BLaER1 (cell line): ENCODE data around the gene NRAS.

Source experiments
- H3K27ac ChIP-seq: shearing (Covaris generic); formaldehyde crosslinking; 2 replicates; pipeline ENCODE4 v1.8.1; 2022
- H3K27me3 ChIP-seq: shearing (Covaris generic); formaldehyde crosslinking; 2 replicates; pipeline ENCODE4 v1.8.1; 2022
- H3K36me3 ChIP-seq: shearing (Covaris generic); formaldehyde crosslinking; 2 replicates; pipeline ENCODE4 v1.8.1; 2022
- H3K4me1 ChIP-seq: shearing (Covaris generic); formaldehyde crosslinking; 2 replicates; pipeline ENCODE4 v1.8.1; 2022
- H3K4me2 ChIP-seq: shearing (Covaris generic); formaldehyde crosslinking; 2 replicates; pipeline ENCODE4 v1.8.1; 2022
- H3K4me3 ChIP-seq: shearing (Covaris generic); formaldehyde crosslinking; 2 replicates; pipeline ENCODE4 v1.8.1; 2022
- H3K9ac ChIP-seq: shearing (Covaris generic); formaldehyde crosslinking; 2 replicates; pipeline ENCODE4 v1.8.1; 2022
- H3K9me3 ChIP-seq: shearing (Covaris generic); formaldehyde crosslinking; 2 replicates; pipeline ENCODE4 v1.8.1; 2022
- H4K20me1 ChIP-seq: shearing (Covaris generic); formaldehyde crosslinking; 2 replicates; pipeline ENCODE4 v1.8.1; 2022
- Cebpa-rat ChIP-seq: shearing (Covaris generic); IDR thresholded peaks from 2 replicates; pipeline ENCODE4 v1.8.1; 2022

Gene NRAS

GRCh38 chr1:114707604-114708003, 9.0 kb downstream of the NRAS start:
- peaks cover 10% of the 10 kb centered on the region for H3K4me1 ChIP-seq
- peaks cover 9% of the 10 kb centered on the region; the same call in 1 of the 2 replicates for H4K20me1 ChIP-seq
- H3K4me3 ChIP-seq: no peak overlapping the region
- TF ChIP-seq Cebpa-rat: no peak
- H3K36me3 ChIP-seq: peaks cover 73% of the 10 kb centered on the region
- H3K4me2 ChIP-seq: no peak overlapping the region
- H3K27me3 ChIP-seq: no peaks in the 10 kb centered on the region
- no peak overlapping the region for H3K27ac ChIP-seq
- H3K9ac ChIP-seq: no peak overlapping the region
- H3K9me3 ChIP-seq: no peaks in the 10 kb centered on the region

- H3K9ac ChIP-seq: no peak overlapping the region
- no peaks in the 10 kb centered on the region for H3K27me3 ChIP-seq
- H3K4me3 ChIP-seq: no peak overlapping the region
- H3K4me2 ChIP-seq: peak overlapping the region; percentile 62; the same call in 1 of the 2 replicates
- H4K20me1 ChIP-seq: no peaks in the 10 kb centered on the region
- no peak for TF ChIP-seq Cebpa-rat
- no peaks in the 10 kb centered on the region for H3K9me3 ChIP-seq
- H3K27ac ChIP-seq: no peak overlapping the region
- peaks cover 33% of the 10 kb centered on the region for H3K36me3 ChIP-seq
- peaks cover 40% of the 10 kb centered on the region for H3K4me1 ChIP-seq
Measured at GRCh38 chr1:114703242-114703641, 13.3 kb downstream of the NRAS start.

- peak overlapping the region; percentile 62 for H3K4me2 ChIP-seq
- no peak overlapping the region for H3K4me3 ChIP-seq
- H3K9ac ChIP-seq: no peak overlapping the region
- H3K36me3 ChIP-seq: peaks cover 27% of the 10 kb centered on the region
- no peak overlapping the region for H3K27ac ChIP-seq
- H4K20me1 ChIP-seq: no peaks in the 10 kb centered on the region
- H3K9me3 ChIP-seq: no peaks in the 10 kb centered on the region
- H3K4me1 ChIP-seq: peaks cover 40% of the 10 kb centered on the region
- H3K27me3 ChIP-seq: no peaks in the 10 kb centered on the region
- no peak for TF ChIP-seq Cebpa-rat
Measured at GRCh38 chr1:114702737-114703136, 13.8 kb downstream of the NRAS start.

DNA sequence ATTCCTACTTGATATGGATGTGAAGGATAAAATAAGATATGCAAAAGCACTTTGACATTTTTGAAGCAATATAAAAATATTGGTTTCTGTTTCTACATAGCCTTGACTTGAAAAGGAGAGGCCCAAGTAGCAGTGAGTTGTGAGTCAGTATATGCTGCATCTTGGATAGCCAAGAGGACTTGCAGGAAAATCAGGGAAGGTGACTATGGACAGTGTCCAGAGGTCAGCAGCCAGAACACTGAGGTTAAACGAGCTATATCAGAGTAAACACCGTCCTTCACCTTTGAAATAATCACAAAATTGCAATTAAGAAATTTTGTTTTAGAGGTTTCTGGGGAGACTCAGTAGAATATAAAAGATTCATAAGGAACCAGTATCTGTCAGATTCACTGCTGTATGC, 14.6 kb downstream of the NRAS start:
- Histone ChIP-seq H3K27me3 (no peaks in the 10 kb centered on the region), H4K20me1 (no peaks in the 10 kb centered on the region), H3K4me2 (peak overlapping the region; percentile 62; the same call in 1 of the 2 replicates), H3K9me3 (no peaks in the 10 kb centered on the region), H3K36me3 (peaks cover 19% of the 10 kb centered on the region), H3K9ac (no peak overlapping the region), H3K27ac (no peak overlapping the region), H3K4me3 (no peak overlapping the region), H3K4me1 (peaks cover 40% of the 10 kb centered on the region)
- TF ChIP-seq Cebpa-rat: no peak

DNA sequence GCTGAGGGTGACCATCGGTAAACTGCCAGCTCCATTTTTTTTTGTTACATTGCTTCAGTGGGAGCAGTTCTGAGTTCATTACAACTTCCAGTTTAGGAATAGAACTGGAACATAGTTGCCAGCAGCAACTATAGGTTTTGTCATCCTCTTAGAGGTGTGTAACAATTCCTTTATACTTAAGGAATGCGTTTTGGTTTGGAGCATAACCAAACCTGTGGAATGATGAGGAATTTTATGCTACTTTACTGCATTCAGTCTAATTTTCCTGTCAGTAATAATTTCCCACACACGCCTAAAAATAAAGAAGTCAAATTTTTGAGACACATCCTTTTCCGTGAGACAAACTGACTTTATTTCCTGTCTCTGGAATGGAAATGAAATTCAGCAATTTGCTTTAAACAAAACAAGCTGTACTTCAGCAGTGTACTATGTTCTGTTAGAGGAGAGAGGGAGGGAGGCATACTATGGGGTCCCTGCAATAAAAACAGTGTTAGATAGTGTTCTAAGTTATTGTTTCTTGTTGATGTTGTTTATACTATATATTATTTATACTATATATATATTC, 16.5 kb downstream of the NRAS start:
- Histone ChIP-seq H3K27me3 (no peaks in the 10 kb centered on the region), H3K4me1 (peaks cover 40% of the 10 kb centered on the region), H3K9me3 (no peaks in the 10 kb centered on the region), H3K36me3 (peaks cover 1% of the 10 kb centered on the region; the same call in 1 of the 2 replicates), H3K4me2 (peak overlapping the region; percentile 61), H3K27ac (no peak overlapping the region), H3K9ac (no peak overlapping the region), H3K4me3 (no peak overlapping the region), H4K20me1 (no peaks in the 10 kb centered on the region)
- no peak for TF ChIP-seq Cebpa-rat

- Histone ChIP-seq H3K27ac (no peak overlapping the region), H3K4me1 (peaks cover 22% of the 10 kb centered on the region), H4K20me1 (no peaks in the 10 kb centered on the region), H3K36me3 (no peaks in the 10 kb centered on the region), H3K4me2 (no peak overlapping the region), H3K27me3 (no peaks in the 10 kb centered on the region), H3K4me3 (no peak overlapping the region), H3K9ac (no peak overlapping the region), H3K9me3 (no peaks in the 10 kb centered on the region)
- TF ChIP-seq Cebpa-rat: no peak
Measured at GRCh38 chr1:114696810-114697209, 19.8 kb downstream of the NRAS start.

DNA sequence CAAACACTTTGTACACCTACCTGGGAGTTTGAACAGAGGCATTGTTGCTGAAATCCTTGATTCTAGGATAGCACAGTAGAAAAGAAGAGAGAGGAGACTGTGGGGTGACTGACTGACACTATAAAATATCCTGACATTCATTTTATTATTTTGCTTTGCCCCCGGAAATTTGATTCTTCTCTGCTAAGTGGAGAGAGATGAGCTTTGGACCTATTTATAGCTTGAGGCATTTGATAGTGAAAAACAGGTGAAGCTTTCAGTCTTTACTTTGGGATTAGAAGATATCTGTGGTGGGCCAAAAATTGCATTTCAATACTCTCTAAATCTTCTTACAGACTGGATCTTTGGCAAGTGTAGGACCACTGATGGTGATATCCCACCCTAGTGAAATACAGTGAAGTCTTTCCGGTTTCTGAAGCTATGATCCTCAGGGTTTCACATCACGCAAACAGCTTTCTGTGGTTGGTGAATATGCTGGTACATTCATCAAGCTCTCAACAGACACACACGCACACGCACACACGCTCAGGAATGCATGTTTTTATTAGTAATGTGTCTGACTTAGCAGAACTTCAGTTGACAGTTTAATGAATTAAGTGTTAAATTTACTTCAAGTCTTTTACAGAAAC, 21.0 kb downstream of the NRAS start, which contains the start of gene AMPD1:
TSS of gene AMPD1 (minus strand) at position 117 of the 629 bp plus-strand sequence. CDS start at position 42, 75 bp downstream.
- TF ChIP-seq Cebpa-rat: no peak
- Histone ChIP-seq H3K36me3 (no peaks in the 10 kb centered on the region), H3K27me3 (no peaks in the 10 kb centered on the region), H3K9me3 (no peaks in the 10 kb centered on the region), H3K4me2 (no peak within 1 kb of the TSS), H3K9ac (no peak within 1 kb of the TSS), H3K4me1 (peaks cover 10% of the 10 kb centered on the region), H4K20me1 (no peaks in the 10 kb centered on the region), H3K27ac (no peak within 1 kb of the TSS), H3K4me3 (no peak within 1 kb of the TSS)

DNA sequence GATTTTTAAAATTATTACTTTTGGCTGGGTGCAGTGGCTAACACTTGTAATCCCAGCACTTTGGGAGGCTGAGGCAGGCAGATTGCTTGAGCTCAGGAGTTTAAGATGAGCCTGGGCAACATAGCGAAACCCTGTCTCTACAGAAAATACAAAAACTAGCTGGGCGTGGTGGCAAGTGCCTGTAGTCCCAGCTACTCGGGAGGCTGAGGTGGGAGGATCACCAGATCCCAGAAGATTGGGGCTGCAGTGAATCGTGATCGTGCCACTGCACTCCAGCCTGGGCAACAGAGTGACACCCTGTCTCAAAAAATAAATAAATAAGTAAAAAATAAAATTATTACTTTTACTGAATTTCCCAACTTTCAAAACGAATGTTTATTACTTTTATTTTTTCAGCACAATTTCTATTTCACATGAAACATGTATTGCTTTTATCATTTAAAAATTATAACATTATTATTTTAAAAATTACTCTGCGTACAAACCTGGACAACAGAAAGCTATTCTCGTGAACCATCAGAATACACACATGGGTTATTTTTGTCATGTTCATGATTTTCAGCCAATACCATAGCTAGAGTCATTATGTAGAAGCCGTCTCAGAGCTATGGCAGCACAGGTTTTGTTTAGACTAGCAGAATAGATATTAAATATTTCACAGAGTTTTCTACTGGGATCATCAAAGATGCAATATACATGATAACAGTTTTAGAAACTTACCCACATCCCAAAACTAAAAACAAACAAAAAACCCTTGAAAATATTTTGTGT, 21.8 kb downstream of the NRAS start:
- H3K4me1 ChIP-seq: peaks cover 2% of the 10 kb centered on the region
- no peak for TF ChIP-seq Cebpa-rat
- no peaks in the 10 kb centered on the region for H3K27me3 ChIP-seq
- H3K4me3 ChIP-seq: no peak overlapping the region
- H3K4me2 ChIP-seq: no peak overlapping the region
- H3K9me3 ChIP-seq: no peaks in the 10 kb centered on the region
- no peaks in the 10 kb centered on the region for H4K20me1 ChIP-seq
- H3K36me3 ChIP-seq: no peaks in the 10 kb centered on the region
- no peak overlapping the region for H3K27ac ChIP-seq
- no peak overlapping the region for H3K9ac ChIP-seq

DNA sequence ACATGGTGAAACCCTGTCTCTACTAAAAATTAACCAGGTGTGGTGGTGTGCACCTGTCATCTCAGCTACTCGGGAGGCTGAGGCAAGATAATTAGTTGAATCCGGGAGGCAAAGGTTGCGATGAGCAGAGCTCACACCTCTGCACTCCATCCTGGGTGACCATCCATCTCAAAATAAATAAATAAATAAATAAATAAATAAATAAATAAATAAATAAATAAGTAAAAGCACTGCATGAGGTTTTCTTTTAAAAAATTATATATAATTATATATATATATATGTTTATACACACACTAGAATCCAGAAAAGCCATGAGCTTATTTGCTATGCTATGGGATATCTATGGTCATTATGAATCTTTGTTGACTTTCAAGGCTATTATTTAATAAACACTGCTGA, 23.6 kb downstream of the NRAS start:
- H3K9ac ChIP-seq: no peak overlapping the region
- H3K4me3 ChIP-seq: no peak overlapping the region
- no peak overlapping the region for H3K27ac ChIP-seq
- H4K20me1 ChIP-seq: no peaks in the 10 kb centered on the region
- no peaks in the 10 kb centered on the region for H3K9me3 ChIP-seq
- H3K4me2 ChIP-seq: no peak overlapping the region
- H3K36me3 ChIP-seq: no peaks in the 10 kb centered on the region
- no peaks in the 10 kb centered on the region for H3K4me1 ChIP-seq
- H3K27me3 ChIP-seq: no peaks in the 10 kb centered on the region
- TF ChIP-seq Cebpa-rat: no peak

GRCh38 chr1:114691061-114691460, 25.5 kb downstream of the NRAS start:
- Histone ChIP-seq H3K4me2 (no peak overlapping the region), H3K27ac (no peak overlapping the region), H3K9me3 (no peaks in the 10 kb centered on the region), H3K9ac (no peak overlapping the region), H3K36me3 (no peaks in the 10 kb centered on the region), H4K20me1 (no peaks in the 10 kb centered on the region), H3K4me3 (no peak overlapping the region), H3K27me3 (no peaks in the 10 kb centered on the region), H3K4me1 (no peaks in the 10 kb centered on the region)
- no peak for TF ChIP-seq Cebpa-rat
